ENCODE data around the gene CFAP43. TPM values are rescaled to one million over a fixed set of nuclear protein-coding genes. Genes with fewer than 3 reads are reported as not detected.
"Not testable (repeated sequence)": the region's sequence is repeated elsewhere in the genome, so short reads cannot be mapped to it uniquely, and the experiment has no call there.

The CFAP43 gene
- total and polyA plus RNA-seq, 12 donors, result 0.06 to 0.37 (median 0.12) TPM; not detected in 6

- WGBS, 2 donors, result 84 to 86% methylated on average over 4 of the region's 4 CpGs
- no peak for DNase-seq
- Histone ChIP-seq H3K4me3 (no peak overlapping the region), H3K27ac (no peak overlapping the region), H3K36me3 (no peaks in the 10 kb centered on the region), H3K4me1 (no peaks in the 10 kb centered on the region), H3K9me3 (no peaks in the 10 kb centered on the region), H3K27me3 (no peaks in the 10 kb centered on the region)
- intact Hi-C loops (cut with DNase I), result no loop called here
- no peak for ATAC-seq
- TF ChIP-seq, protein P1, sequence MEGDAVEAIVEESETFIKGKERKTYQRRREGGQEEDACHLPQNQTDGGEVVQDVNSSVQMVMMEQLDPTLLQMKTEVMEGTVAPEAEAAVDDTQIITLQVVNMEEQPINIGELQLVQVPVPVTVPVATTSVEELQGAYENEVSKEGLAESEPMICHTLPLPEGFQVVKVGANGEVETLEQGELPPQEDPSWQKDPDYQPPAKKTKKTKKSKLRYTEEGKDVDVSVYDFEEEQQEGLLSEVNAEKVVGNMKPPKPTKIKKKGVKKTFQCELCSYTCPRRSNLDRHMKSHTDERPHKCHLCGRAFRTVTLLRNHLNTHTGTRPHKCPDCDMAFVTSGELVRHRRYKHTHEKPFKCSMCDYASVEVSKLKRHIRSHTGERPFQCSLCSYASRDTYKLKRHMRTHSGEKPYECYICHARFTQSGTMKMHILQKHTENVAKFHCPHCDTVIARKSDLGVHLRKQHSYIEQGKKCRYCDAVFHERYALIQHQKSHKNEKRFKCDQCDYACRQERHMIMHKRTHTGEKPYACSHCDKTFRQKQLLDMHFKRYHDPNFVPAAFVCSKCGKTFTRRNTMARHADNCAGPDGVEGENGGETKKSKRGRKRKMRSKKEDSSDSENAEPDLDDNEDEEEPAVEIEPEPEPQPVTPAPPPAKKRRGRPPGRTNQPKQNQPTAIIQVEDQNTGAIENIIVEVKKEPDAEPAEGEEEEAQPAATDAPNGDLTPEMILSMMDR (IDR thresholded peaks at IDR 0.05), result no peak
Observed at GRCh38 chr10:104183682-104184081, 48.5 kb downstream of the CFAP43 start.

GRCh38 chr10:104174136-104174535 is 58.0 kb downstream of the CFAP43 start:
- peaks cover 0 to 11% (median 0%) of the 10 kb centered on the region in 11 donors for H3K9me3 ChIP-seq
- H3K4me1 ChIP-seq; H3K4me3 ChIP-seq; H3K27me3 ChIP-seq; H3K27ac ChIP-seq; H3K36me3 ChIP-seq; ATAC-seq; DNase-seq; intact Hi-C loops (cut with DNase I): not testable (repeated sequence)
- WGBS, 2 donors, result 81% methylated on average over 1 of the region's 1 CpG

DNA sequence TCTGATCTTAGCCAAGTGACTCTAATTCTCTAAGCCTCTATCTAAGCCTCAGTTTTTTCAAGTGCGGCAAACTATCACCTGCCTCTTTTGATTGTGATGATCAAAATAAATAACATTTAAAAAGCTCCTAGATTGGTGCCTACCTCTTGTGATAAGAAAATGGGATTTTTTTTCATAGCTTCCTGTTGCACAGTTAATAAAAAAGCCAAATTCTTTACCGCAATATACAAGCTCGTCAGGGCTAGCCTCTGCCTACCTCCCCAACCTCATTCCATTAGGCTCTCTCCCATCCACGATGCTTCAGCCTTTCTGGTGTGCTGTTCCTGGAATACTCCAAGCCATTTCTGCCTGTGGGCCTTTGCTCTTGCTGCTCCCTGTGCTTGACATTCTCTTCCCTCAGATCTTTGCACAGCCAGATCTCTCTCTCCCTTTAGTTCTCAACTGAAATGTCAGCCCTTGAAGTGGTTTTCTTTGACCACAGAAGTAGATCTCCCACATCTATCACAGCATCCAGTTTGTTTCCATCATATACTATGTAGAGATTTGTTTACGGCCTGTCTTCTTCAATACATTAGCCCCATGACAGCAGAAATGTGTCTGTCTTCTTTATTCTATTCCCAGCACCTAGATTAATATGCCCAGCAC is 61.4 kb downstream of the CFAP43 start:
- no peak overlapping the region for H3K27ac ChIP-seq
- ATAC-seq (no peak), DNase-seq (no peak)
- peaks cover 0 to 11% (median 0%) of the 10 kb centered on the region in 11 donors for H3K9me3 ChIP-seq
- H3K36me3 ChIP-seq, result no peaks in the 10 kb centered on the region
- H3K4me3 ChIP-seq, result no peak overlapping the region
- TF ChIP-seq, protein P1 (IDR thresholded peaks at IDR 0.05), result no peak
- peaks cover 0 to 9% (median 0%) of the 10 kb centered on the region in 7 donors for H3K27me3 ChIP-seq
- H3K4me1 ChIP-seq, result no peaks in the 10 kb centered on the region
- 87 to 95% methylated on average over 5 of the region's 5 CpGs for WGBS, 2 donors
- intact Hi-C loops (cut with DNase I), result no loop called here

GRCh38 chr10:104155591-104155990 is 76.6 kb downstream of the CFAP43 start:
- TF ChIP-seq, protein P1 (IDR thresholded peaks at IDR 0.05), result no peak
- DNase-seq (no peak), ATAC-seq (no peak)
- intact Hi-C loops (cut with DNase I), result no loop called here
- H3K27me3 ChIP-seq, result peaks cover 0 to 15% (median 0%) of the 10 kb centered on the region in 7 donors
- whole genome bisulfite sequencing, 2 donors, result 80 to 86% methylated on average over 2 of the region's 2 CpGs
- no peaks in the 10 kb centered on the region for H3K4me1 ChIP-seq
- no peaks in the 10 kb centered on the region for H3K36me3 ChIP-seq
- H3K4me3 ChIP-seq, result no peak overlapping the region
- peaks cover 0 to 23% (median 10%) of the 10 kb centered on the region in 11 donors for H3K9me3 ChIP-seq
- H3K27ac ChIP-seq, result no peak overlapping the region

DNA sequence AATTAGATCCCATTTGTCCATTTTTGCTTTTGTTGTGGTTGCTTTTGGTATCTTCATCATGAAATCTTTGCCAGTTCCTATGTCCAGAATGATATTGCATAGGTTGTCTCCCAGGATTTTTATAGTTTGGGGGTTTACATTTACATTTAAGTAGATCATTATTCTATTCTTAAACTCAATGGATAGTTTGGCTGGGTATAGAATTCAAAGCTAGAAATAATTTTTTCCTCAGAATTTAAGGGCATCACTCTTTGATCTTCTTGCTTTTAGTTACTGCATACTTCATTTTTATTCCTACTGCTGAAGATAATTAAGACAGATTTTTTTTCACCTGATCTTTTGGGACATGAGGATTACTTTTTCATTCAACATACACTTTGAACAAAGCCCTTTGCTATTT is 80.4 kb downstream of the CFAP43 start:
- H3K4me1 ChIP-seq, result no peaks in the 10 kb centered on the region
- peaks cover 0 to 15% (median 0%) of the 10 kb centered on the region in 7 donors for H3K27me3 ChIP-seq
- no peak overlapping the region for H3K4me3 ChIP-seq
- no peak overlapping the region for H3K27ac ChIP-seq
- TF ChIP-seq, protein P1 (IDR thresholded peaks at IDR 0.05), result no peak
- H3K36me3 ChIP-seq, result no peaks in the 10 kb centered on the region
- H3K9me3 ChIP-seq, result peaks cover 0 to 27% (median 10%) of the 10 kb centered on the region in 11 donors
- ATAC-seq, result no peak
- intact Hi-C loops (cut with DNase I), result no loop called here
- no peak for DNase-seq
